Gastrocnemius medialis (tissue), 4 donors: ENCODE results near the gene COL4A4.
"Not testable (repeated sequence)": the region's sequence is repeated elsewhere in the genome, so short reads cannot be mapped to it uniquely, and the experiment has no call there.

Experiments used
- CTCF ChIP-seq, 5 experiments: fragments of 450-650 bp in 3 of 5; fragments of 200-600 bp in 2 of 5; sonication (generic) in 2 of 5; IDR thresholded peaks in 4 of 5; conservative IDR thresholded peaks in 1 of 5; 1 replicate in 4 of 5; 2 replicates in 1 of 5; pipeline ENCODE4 v1.5.1; 2016 to 2019; ENCODE audit warnings: antibody characterized with exemption in 5 of 5, mild to moderate bottlenecking in 3 of 5, moderate library complexity in 3 of 5
- POLR2A ChIP-seq, 2 donors: fragments of 450-650 bp; IDR thresholded peaks; one replicate each; pipeline ENCODE4 v1.6.1; 2017; ENCODE audit warnings: antibody characterized with exemption in 2 of 2, mild to moderate bottlenecking in 2 of 2, moderate library complexity in 2 of 2

- not testable (repeated sequence) for TF ChIP-seq CTCF (IDR thresholded peaks at IDR 0.05 in 4 of 5, conservative IDR thresholded peaks at IDR 0.05 in 1 of 5); POLR2A (IDR thresholded peaks at IDR 0.05)
These were observed 98.9 kb downstream of the COL4A4 start for GRCh38 chr2:227065065-227065464.
